Myocyte (in vitro differentiated cells): Measurements from ENCODE around the gene STIMATE. TPM values are rescaled to one million over a fixed set of nuclear protein-coding genes. Genes with fewer than 3 reads are reported as not detected.

Experiments
- DNase-seq: peaks from one replicate; pipeline ENCODE4 v3.0.0-alpha.2; 2012; ENCODE audit warnings: low read depth
- total RNA-seq: library from RNA; depleted of rRNA; stranded (reverse); fragments of >200 nt; gene quantifications from 2 replicates; pipeline ENCODE4 v1.2.3, GENCODE V29; 2014

STIMATE gene
- total RNA-seq, 1 donor from 2014 or later = 9.2 TPM

- no peak for DNase-seq
These were observed 54.9 kb downstream of the STIMATE start for GRCh38 chr3:52842424-52842823.

GRCh38 chr3:52841981-52842340 lies 55.4 kb downstream of the STIMATE start:
- DNase-seq = no peak

GRCh38 chr3:52841211-52841980 lies 56.0 kb downstream of the STIMATE start:
- peak; percentile 45 for DNase-seq

GRCh38 chr3:52839892-52840545 lies 57.3 kb downstream of the STIMATE start:
- no peak for DNase-seq

- DNase-seq = no peak
These were observed 58.1 kb downstream of the STIMATE start for GRCh38 chr3:52839268-52839575.

- no peak for DNase-seq
These were observed 58.6 kb downstream of the STIMATE start for GRCh38 chr3:52838561-52839267.

GRCh38 chr3:52836986-52837385 lies 60.4 kb downstream of the STIMATE start:
- DNase-seq = peak; percentile 83

- DNase-seq = no peak
These were observed 60.9 kb downstream of the STIMATE start for GRCh38 chr3:52836471-52836845.

GRCh38 chr3:52835766-52836470 lies 61.4 kb downstream of the STIMATE start:
- peak; percentile 95 for DNase-seq

- DNase-seq = peak; percentile 95
These were observed 62.4 kb downstream of the STIMATE start, which contains the start of gene MUSTN1 for GRCh38 chr3:52834871-52835501. TSS of gene MUSTN1 (minus strand) at chr3:52835019. CDS start at chr3:52834948, 71 bp downstream.

GRCh38 chr3:52833202-52833601 lies 64.1 kb downstream of the STIMATE start:
- DNase-seq = no peak

GRCh38 chr3:52831500-52832301 lies 65.6 kb downstream of the STIMATE start:
- DNase-seq = peak; percentile 96

- peak; percentile 24 for DNase-seq
These were observed 66.7 kb downstream of the STIMATE start, which contains the start of gene ITIH4 for GRCh38 chr3:52830535-52831258. TSS of gene ITIH4 (minus strand) at chr3:52830672. CDS start at chr3:52830642, 30 bp downstream.

GRCh38 chr3:52829906-52830463 lies 67.4 kb downstream of the STIMATE start:
- DNase-seq = no peak

- DNase-seq = no peak
These were observed 67.9 kb downstream of the STIMATE start for GRCh38 chr3:52829482-52829881.

- DNase-seq = peak; percentile 23
These were observed 69.4 kb downstream of the STIMATE start for GRCh38 chr3:52827866-52828376.

- peak; percentile 43 for DNase-seq
These were observed 69.9 kb downstream of the STIMATE start for GRCh38 chr3:52827441-52827840.

GRCh38 chr3:52824037-52824436 lies 73.3 kb downstream of the STIMATE start:
- DNase-seq = no peak

GRCh38 chr3:52822363-52822762 lies 75.0 kb downstream of the STIMATE start:
- no peak for DNase-seq
